ENCODE data around the gene TMEM115.

TMEM115 gene

GRCh38 chr3:50358911-50359759 lies at the start of gene TMEM115:
Gene TMEM115, minus strand, starts transcription at chr3:50359521. Its CDS starts 458 bp downstream, at chr3:50359063.
- DNase-seq, result peak; percentile 99

GRCh38 chr3:50408443-50408944 lies 49.2 kb upstream of the TMEM115 start:
- DNase-seq, result no peak

GRCh38 chr3:50406487-50406886 lies 47.2 kb upstream of the TMEM115 start:
- DNase-seq, result no peak

- DNase-seq, result peak; percentile 80
Measured at GRCh38 chr3:50405249-50405648, 45.9 kb upstream of the TMEM115 start.

GRCh38 chr3:50401978-50402595 lies 42.8 kb upstream of the TMEM115 start:
- peak; percentile 47 for DNase-seq

GRCh38 chr3:50396502-50396901 lies 37.2 kb upstream of the TMEM115 start:
- no peak for DNase-seq

- no peak for DNase-seq
Measured at GRCh38 chr3:50395070-50395860, 35.9 kb upstream of the TMEM115 start.

- no peak for DNase-seq
Measured at GRCh38 chr3:50393061-50393460, 33.7 kb upstream of the TMEM115 start.

GRCh38 chr3:50392101-50392715 lies 32.9 kb upstream of the TMEM115 start:
- DNase-seq, result no peak

GRCh38 chr3:50390508-50391224 lies 31.3 kb upstream of the TMEM115 start:
- peak; percentile 89 for DNase-seq

- DNase-seq, result no peak
Measured at GRCh38 chr3:50389414-50389767, 30.1 kb upstream of the TMEM115 start.

GRCh38 chr3:50388720-50389413 lies 29.5 kb upstream of the TMEM115 start:
- DNase-seq, result no peak

- DNase-seq, result peak; percentile 63
Measured at GRCh38 chr3:50388016-50388719, 28.8 kb upstream of the TMEM115 start.

GRCh38 chr3:50385754-50386153 lies 26.4 kb upstream of the TMEM115 start:
- DNase-seq, result peak; percentile 62

GRCh38 chr3:50383750-50384149 lies 24.4 kb upstream of the TMEM115 start:
- DNase-seq, result no peak

- DNase-seq, result no peak
Measured at GRCh38 chr3:50382722-50383121, 23.4 kb upstream of the TMEM115 start.

GRCh38 chr3:50381383-50381782 lies 22.1 kb upstream of the TMEM115 start:
- DNase-seq, result peak; percentile 49

- no peak for DNase-seq
Measured at GRCh38 chr3:50380405-50381085, 21.2 kb upstream of the TMEM115 start.

- DNase-seq, result no peak
Measured at GRCh38 chr3:50378757-50379156, 19.4 kb upstream of the TMEM115 start.

- no peak for DNase-seq
Measured at GRCh38 chr3:50378024-50378423, 18.7 kb upstream of the TMEM115 start.

Data from hematopoietic multipotent progenitor cell treated with erythropoietin and hydrocortisone succinate and interleukin-3 and kit ligand, for 6 days (in vitro differentiated cells).